GM23338 (cell line): Measurements from ENCODE around the gene DAND5. TPM values are rescaled to one million over a fixed set of nuclear protein-coding genes. Genes with fewer than 3 reads are reported as not detected.

Experiments used
- ATAC-seq: fragments of 200-7000 bp; cut with Tn5 transposase; 3 replicates; pipeline ENCODE4 v1.9.1; 2020
- DNase-seq: peaks from one replicate; pipeline ENCODE4 v3.0.0-alpha.2; 2015; ENCODE audit warnings: low spot score
- H2AFZ ChIP-seq: fragments of 200-600 bp; sonication (generic); 2 replicates; pipeline ENCODE4 v1.8.0; 2016; ENCODE audit warnings: antibody characterized with exemption, mild to moderate bottlenecking, moderate library complexity
- H3F3A ChIP-seq: fragments of 200-600 bp; sonication (generic); replicated peaks from 2 replicates; pipeline ENCODE4 v1.8.0; 2017; ENCODE audit warnings: antibody characterized with exemption, mixed run types, low read depth
- H3K27ac ChIP-seq: fragments of 200-600 bp; sonication (generic); 2 replicates; pipeline ENCODE4 v1.6.1; 2016; ENCODE audit warnings: low read depth
- H3K27me3 ChIP-seq: fragments of 200-600 bp; sonication (generic); 2 replicates; pipeline ENCODE4 v1.8.0; 2016; ENCODE audit warnings: mild to moderate bottlenecking, mixed run types, moderate library complexity; ENCODE audit not compliant: insufficient read depth
- H3K36me3 ChIP-seq: fragments of 200-600 bp; sonication (generic); 2 replicates; pipeline ENCODE4 v1.8.0; 2016; ENCODE audit warnings: mild to moderate bottlenecking; ENCODE audit not compliant: insufficient read depth
- H3K4me1 ChIP-seq: fragments of 200-600 bp; sonication (generic); 2 replicates; pipeline ENCODE4 v1.8.0; 2016; ENCODE audit warnings: mild to moderate bottlenecking, moderate library complexity; ENCODE audit not compliant: insufficient read depth
- H3K4me2 ChIP-seq: fragments of 200-600 bp; sonication (generic); 2 replicates; pipeline ENCODE4 v1.7.1; 2017; ENCODE audit warnings: mixed run types
- H3K4me3 ChIP-seq: fragments of 200-600 bp; sonication (generic); 2 replicates; pipeline ENCODE4 v1.6.1; 2016; ENCODE audit warnings: mixed run types
- H3K79me2 ChIP-seq: fragments of 200-600 bp; sonication (generic); replicated peaks from 2 replicates; pipeline ENCODE4 v1.8.0; 2017; ENCODE audit warnings: mild to moderate bottlenecking; ENCODE audit not compliant: insufficient read depth
- H3K9me2 ChIP-seq: fragments of 200-600 bp; sonication (generic); 2 replicates; pipeline ENCODE4 v1.8.0; 2017; ENCODE audit not compliant: insufficient read depth
- H4K20me1 ChIP-seq: fragments of 200-600 bp; sonication (generic); replicated peaks from 2 replicates; pipeline ENCODE4 v1.8.0; 2017; ENCODE audit warnings: mild to moderate bottlenecking; ENCODE audit not compliant: insufficient read depth
- H3K27ac Mint-ChIP-seq: 2 replicates; pipeline ENCODE4 v1.8.0; 2020; ENCODE audit warnings: inconsistent platforms, mild to moderate bottlenecking, moderate library complexity, mixed read lengths
- H3K27me3 Mint-ChIP-seq: 3 replicates; pipeline ENCODE4 v1.8.0; 2022; ENCODE audit warnings: low read depth, mild to moderate bottlenecking, moderate library complexity, mixed read lengths, inconsistent platforms; ENCODE audit not compliant: insufficient read depth, poor library complexity
- H3K36me3 Mint-ChIP-seq: 3 replicates; pipeline ENCODE4 v1.8.0; 2021; ENCODE audit warnings: low read depth, mild to moderate bottlenecking, inconsistent platforms, moderate library complexity, mixed read lengths
- H3K4me1 Mint-ChIP-seq: 3 replicates; pipeline ENCODE4 v1.8.0; 2020; ENCODE audit warnings: mild to moderate bottlenecking, inconsistent platforms, mixed read lengths
- H3K4me3 Mint-ChIP-seq: 3 replicates; pipeline ENCODE4 v1.8.0; 2021; ENCODE audit warnings: moderate library complexity, mild to moderate bottlenecking, inconsistent platforms, mixed read lengths
- H3K9me3 Mint-ChIP-seq: 3 replicates; pipeline ENCODE4 v1.8.0; 2020; ENCODE audit warnings: moderate library complexity, mild to moderate bottlenecking, inconsistent platforms, mixed read lengths
- CTCF ChIP-seq, 2 experiments: fragments of 200-600 bp in 1 of 2; sonication (generic) in 1 of 2; conservative IDR thresholded peaks; 2 replicates each; pipeline versions ENCODE4 v1.5.1 to v1.6.1; 2016 to 2017; ENCODE audit warnings: antibody characterized with exemption in 2 of 2, low read depth in 2 of 2, mild to moderate bottlenecking in 2 of 2, moderate library complexity in 1 of 2
- EZH2 ChIP-seq: fragments of 200-600 bp; sonication (generic); IDR thresholded peaks from one replicate; pipeline ENCODE4 v1.8.0; 2017; ENCODE audit warnings: antibody characterized with exemption, mild to moderate bottlenecking, low read depth; ENCODE audit not compliant: unreplicated experiment
- NANOG ChIP-seq: IDR thresholded peaks from 2 replicates; pipeline ENCODE4 v1.6.1; 2016; ENCODE audit warnings: antibody characterized with exemption, borderline replicate concordance
- ZNF331 ChIP-seq: fragments of 250-450 bp; sonication (Bioruptor Pico); IDR thresholded peaks from 2 replicates; pipeline ENCODE4 v1.5.0; 2020; ENCODE audit warnings: low read depth, mild to moderate bottlenecking, moderate library complexity
- polyA plus RNA-seq: library from polyadenylated mRNA; unstranded; fragments of >200 nt; fragmentation: Nextera tagmentation; extraction: Ambion mirVana; gene quantifications from 2 replicates; pipeline ENCODE4 v1.2.1, GENCODE V29; 2016
- total RNA-seq: library from RNA; depleted of rRNA; stranded (reverse); fragments of >200 nt; shearing (Covaris generic); gene quantifications from 2 replicates; pipeline ENCODE4 v1.2.3, GENCODE V29; 2014

DAND5 gene
- total and polyA plus RNA-seq, 2 experiments from 2014 or later = 0.18 to 0.28 TPM

- no peaks in the 10 kb centered on the region for H3K9me2 ChIP-seq
- no peak overlapping the region for H3K4me2 ChIP-seq
- Mint-ChIP-seq H3K4me1 (peaks cover 16% of the 10 kb centered on the region), H3K27me3 (peaks cover 77% of the 10 kb centered on the region), H3K36me3 (no peaks in the 10 kb centered on the region; the same call in 2 of the 3 replicates), H3K9me3 (peaks cover 3% of the 10 kb centered on the region; the same call in 2 of the 3 replicates), H3K4me3 (no peak overlapping the region), H3K27ac (no peak overlapping the region)
- H3F3A ChIP-seq = 0 out of 2 replicates have a peak, but pooled peaks cover 3% of the 10 kb centered on the region
- peaks cover 20% of the 10 kb centered on the region; the same call in 1 of the 2 replicates for H3K4me1 ChIP-seq
- H3K79me2 ChIP-seq = no peaks in the 10 kb centered on the region
- TF ChIP-seq ZNF331 (CRISPR knock-in tag) = no peak
- TF ChIP-seq EZH2 = peak; percentile 47
- no peak for DNase-seq
- peaks cover 93% of the 10 kb centered on the region for H3K27me3 ChIP-seq
- H4K20me1 ChIP-seq = no peaks in the 10 kb centered on the region; the same call in 1 of the 2 replicates
- no peak overlapping the region for H3K27ac ChIP-seq
- no peak for ATAC-seq
- no peaks in the 10 kb centered on the region for H3K36me3 ChIP-seq
- H3K4me3 ChIP-seq = no peak overlapping the region
- no peak overlapping the region for H2AFZ ChIP-seq
These were observed 37.3 kb downstream of the DAND5 start for GRCh38 chr19:13006431-13007281.

GRCh38 chr19:13007292-13008045 lies 38.1 kb downstream of the DAND5 start:
- Histone ChIP-seq H3F3A (peaks cover 4% of the 10 kb centered on the region; the same call in 1 of the 2 replicates), H3K36me3 (no peaks in the 10 kb centered on the region), H3K27me3 (peaks cover 99% of the 10 kb centered on the region), H3K9me2 (no peaks in the 10 kb centered on the region), H3K4me2 (no peak overlapping the region), H3K27ac (no peak overlapping the region), H3K4me1 (peaks cover 22% of the 10 kb centered on the region; the same call in 1 of the 2 replicates), H3K79me2 (no peaks in the 10 kb centered on the region), H3K4me3 (no peak overlapping the region), H4K20me1 (no peaks in the 10 kb centered on the region; the same call in 1 of the 2 replicates), H2AFZ (no peak overlapping the region)
- H3K4me3 Mint-ChIP-seq = no peak overlapping the region
- DNase-seq (no peak), ATAC-seq (no peak)
- no peaks in the 10 kb centered on the region; the same call in 2 of the 3 replicates for H3K36me3 Mint-ChIP-seq
- TF ChIP-seq NANOG (no peak), CTCF (conservative IDR thresholded peaks at IDR 0.05; ENCODE audit: low read depth in 2 of 2) (0 out of 4 replicates have a peak, but pooled peaks of 1 of the 2 experiments have one; percentile 1)
- no peak overlapping the region for H3K27ac Mint-ChIP-seq
- H3K4me1 Mint-ChIP-seq = peaks cover 17% of the 10 kb centered on the region
- H3K27me3 Mint-ChIP-seq = peaks cover 83% of the 10 kb centered on the region
- peaks cover 9% of the 10 kb centered on the region; the same call in 2 of the 3 replicates for H3K9me3 Mint-ChIP-seq
